HG03342 (cell line): Measurements from ENCODE around the gene RPL36.

ENCODE experiments used
- ATAC-seq: cut with Tn5 transposase; IDR thresholded peaks from one replicate; pipeline ENCODE4 v1.9.1; 2021; ENCODE audit warnings: mild to moderate bottlenecking, moderate library complexity; ENCODE audit not compliant: unreplicated experiment

RPL36 gene

GRCh38 chr19:5690125-5690954, at the start of gene RPL36:
RPL36 (plus strand) TSS chr19:5690295; CDS start chr19:5690508, 213 bp downstream.
- ATAC-seq = no peak

GRCh38 chr19:5641171-5641570, 48.9 kb upstream of the RPL36 start:
- ATAC-seq = no peak

GRCh38 chr19:5642204-5642603, 47.9 kb upstream of the RPL36 start:
- no peak for ATAC-seq

GRCh38 chr19:5643060-5643459, 47.0 kb upstream of the RPL36 start:
- no peak for ATAC-seq

- ATAC-seq = no peak
Measured at GRCh38 chr19:5644037-5644436, 46.1 kb upstream of the RPL36 start.

- no peak for ATAC-seq
Measured at GRCh38 chr19:5645409-5645808, 44.7 kb upstream of the RPL36 start.

- no peak for ATAC-seq
Measured at GRCh38 chr19:5646703-5647102, 43.4 kb upstream of the RPL36 start.

- ATAC-seq = no peak
Measured at GRCh38 chr19:5648464-5648863, 41.6 kb upstream of the RPL36 start.

GRCh38 chr19:5651361-5651760, 38.7 kb upstream of the RPL36 start:
- no peak for ATAC-seq

- ATAC-seq = no peak
Measured at GRCh38 chr19:5652261-5652660, 37.8 kb upstream of the RPL36 start.

GRCh38 chr19:5654931-5655330, 35.2 kb upstream of the RPL36 start:
- no peak for ATAC-seq

- ATAC-seq = no peak
Measured at GRCh38 chr19:5655412-5655811, 34.7 kb upstream of the RPL36 start.

GRCh38 chr19:5661483-5661882, 28.6 kb upstream of the RPL36 start:
- ATAC-seq = no peak

- ATAC-seq = no peak
Measured at GRCh38 chr19:5663904-5664303, 26.2 kb upstream of the RPL36 start.

GRCh38 chr19:5664515-5664914, 25.6 kb upstream of the RPL36 start:
- ATAC-seq = no peak

- ATAC-seq = no peak
Measured at GRCh38 chr19:5665781-5666513, 24.1 kb upstream of the RPL36 start.

- no peak for ATAC-seq
Measured at GRCh38 chr19:5666921-5667610, 23.0 kb upstream of the RPL36 start.

- ATAC-seq = no peak
Measured at GRCh38 chr19:5667751-5668271, 22.3 kb upstream of the RPL36 start.

GRCh38 chr19:5669212-5669611, 20.9 kb upstream of the RPL36 start:
- ATAC-seq = no peak

- no peak for ATAC-seq
Measured at GRCh38 chr19:5671600-5671999, 18.5 kb upstream of the RPL36 start.

- ATAC-seq = no peak
Measured at GRCh38 chr19:5672708-5673459, 17.2 kb upstream of the RPL36 start.
